Chondrocyte (in vitro differentiated cells): ENCODE measurements around the gene ATP6AP1. TPM values are rescaled to one million over a fixed set of nuclear protein-coding genes. Genes with fewer than 3 reads are reported as not detected.

Experiments used
- DNase-seq: peaks from one replicate; pipeline ENCODE4 v3.0.0; 2021; ENCODE audit warnings: mixed read lengths, low spot score
- H3K27ac Mint-ChIP-seq: one replicate; pipeline ENCODE4 v1.8.0; 2021; ENCODE audit warnings: mild to moderate bottlenecking, moderate library complexity, mixed read lengths; ENCODE audit not compliant: unreplicated experiment
- H3K27me3 Mint-ChIP-seq: 2 replicates; pipeline ENCODE4 v1.8.0; 2021; ENCODE audit warnings: low read depth, mixed read lengths
- H3K36me3 Mint-ChIP-seq: 2 replicates; pipeline ENCODE4 v1.8.0; 2021; ENCODE audit warnings: low read depth, mixed read lengths
- H3K4me1 Mint-ChIP-seq: 2 replicates; pipeline ENCODE4 v1.8.0; 2021; ENCODE audit warnings: low read depth, mild to moderate bottlenecking, mixed read lengths
- H3K4me3 Mint-ChIP-seq: one replicate; pipeline ENCODE4 v1.8.0; 2021; ENCODE audit warnings: mild to moderate bottlenecking, moderate library complexity, mixed read lengths; ENCODE audit not compliant: unreplicated experiment
- H3K9me3 Mint-ChIP-seq: 2 replicates; pipeline ENCODE4 v1.8.0; 2021; ENCODE audit warnings: low read depth, mixed read lengths
- long read RNA-seq: library from polyadenylated mRNA; stranded (forward); transcript quantifications from one replicate; pipeline ENCODE4 v2.0.0, GENCODE V29; 2021
- total RNA-seq: library from RNA; stranded (reverse); gene quantifications from 3 replicates; pipeline ENCODE4 v1.2.1, GENCODE V29; 2021
- TF ChIP-seq, protein P1 (sequence below): fragments of 200-600 bp; sonication (generic); IDR thresholded peaks from 2 replicates; pipeline ENCODE4 v1.5.0; 2021; ENCODE audit warnings: antibody characterized with exemption, mild to moderate bottlenecking, moderate library complexity

ATP6AP1 gene, protein sequence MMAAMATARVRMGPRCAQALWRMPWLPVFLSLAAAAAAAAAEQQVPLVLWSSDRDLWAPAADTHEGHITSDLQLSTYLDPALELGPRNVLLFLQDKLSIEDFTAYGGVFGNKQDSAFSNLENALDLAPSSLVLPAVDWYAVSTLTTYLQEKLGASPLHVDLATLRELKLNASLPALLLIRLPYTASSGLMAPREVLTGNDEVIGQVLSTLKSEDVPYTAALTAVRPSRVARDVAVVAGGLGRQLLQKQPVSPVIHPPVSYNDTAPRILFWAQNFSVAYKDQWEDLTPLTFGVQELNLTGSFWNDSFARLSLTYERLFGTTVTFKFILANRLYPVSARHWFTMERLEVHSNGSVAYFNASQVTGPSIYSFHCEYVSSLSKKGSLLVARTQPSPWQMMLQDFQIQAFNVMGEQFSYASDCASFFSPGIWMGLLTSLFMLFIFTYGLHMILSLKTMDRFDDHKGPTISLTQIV
- 132 to 139 TPM (median 136 TPM) in 3 replicates for total RNA-seq
- long read RNA-seq, transcript ATP6AP1-201 (10 exons, 2,099 nt), result major isoform, 106 of 113 reads
- long read RNA-seq, partial matches to known transcripts, result 2 of 113 reads
- long read RNA-seq, other reads (novel, unspliced or antisense), result 4 of 113 reads

- TF ChIP-seq, protein P1, sequence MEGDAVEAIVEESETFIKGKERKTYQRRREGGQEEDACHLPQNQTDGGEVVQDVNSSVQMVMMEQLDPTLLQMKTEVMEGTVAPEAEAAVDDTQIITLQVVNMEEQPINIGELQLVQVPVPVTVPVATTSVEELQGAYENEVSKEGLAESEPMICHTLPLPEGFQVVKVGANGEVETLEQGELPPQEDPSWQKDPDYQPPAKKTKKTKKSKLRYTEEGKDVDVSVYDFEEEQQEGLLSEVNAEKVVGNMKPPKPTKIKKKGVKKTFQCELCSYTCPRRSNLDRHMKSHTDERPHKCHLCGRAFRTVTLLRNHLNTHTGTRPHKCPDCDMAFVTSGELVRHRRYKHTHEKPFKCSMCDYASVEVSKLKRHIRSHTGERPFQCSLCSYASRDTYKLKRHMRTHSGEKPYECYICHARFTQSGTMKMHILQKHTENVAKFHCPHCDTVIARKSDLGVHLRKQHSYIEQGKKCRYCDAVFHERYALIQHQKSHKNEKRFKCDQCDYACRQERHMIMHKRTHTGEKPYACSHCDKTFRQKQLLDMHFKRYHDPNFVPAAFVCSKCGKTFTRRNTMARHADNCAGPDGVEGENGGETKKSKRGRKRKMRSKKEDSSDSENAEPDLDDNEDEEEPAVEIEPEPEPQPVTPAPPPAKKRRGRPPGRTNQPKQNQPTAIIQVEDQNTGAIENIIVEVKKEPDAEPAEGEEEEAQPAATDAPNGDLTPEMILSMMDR, result peak; percentile 30
- no peaks in the 10 kb centered on the region for H3K9me3 Mint-ChIP-seq
- no peak for DNase-seq
- H3K4me1 Mint-ChIP-seq, result peaks cover 30% of the 10 kb centered on the region
- peak within 1 kb of the TSS; percentile 65 for H3K27ac Mint-ChIP-seq
- H3K27me3 Mint-ChIP-seq, result no peaks in the 10 kb centered on the region
- H3K36me3 Mint-ChIP-seq, result peaks cover 2% of the 10 kb centered on the region
- peak within 1 kb of the TSS; percentile 75 for H3K4me3 Mint-ChIP-seq
Measured at GRCh38 chrX:154428176-154429171, at the start of gene ATP6AP1. Gene ATP6AP1, plus strand, starts transcription at chrX:154428677. Its CDS starts 16 bp downstream, at chrX:154428693.

DNA sequence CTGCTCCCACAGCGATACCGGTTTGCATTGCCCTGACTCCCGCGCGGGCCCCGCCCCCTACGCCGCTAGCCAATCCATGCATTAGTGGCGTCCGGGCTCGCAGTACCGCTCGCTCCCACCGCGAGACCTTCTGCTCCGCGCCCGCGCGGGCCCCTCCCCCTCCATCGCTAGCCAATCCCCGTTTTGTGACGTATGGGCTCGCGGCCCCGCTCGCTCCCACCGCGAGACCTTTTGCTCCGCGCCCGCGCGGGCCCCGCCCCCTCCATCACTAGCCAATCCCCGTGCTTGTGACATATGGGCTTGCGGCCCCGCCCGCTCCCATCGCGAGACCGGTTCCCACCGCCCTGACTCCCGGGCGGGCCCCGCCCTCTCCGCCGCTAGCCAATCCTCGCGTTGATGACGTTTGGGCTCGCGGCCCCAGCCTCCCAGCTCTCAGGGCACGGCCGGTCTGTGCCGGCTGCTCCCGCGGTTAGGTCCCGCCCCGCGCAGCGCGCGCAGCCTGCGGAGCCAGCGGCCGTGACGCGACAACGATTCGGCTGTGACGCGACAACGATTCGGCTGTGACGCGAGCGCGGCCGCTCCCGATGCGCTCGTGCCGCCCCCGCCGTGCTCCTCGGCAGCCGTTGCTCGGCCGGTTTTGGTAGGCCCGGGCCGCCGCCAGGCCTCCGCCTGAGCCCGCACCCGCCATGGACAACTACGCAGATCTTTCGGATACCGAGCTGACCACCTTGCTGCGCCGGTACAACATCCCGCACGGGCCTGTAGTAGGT lies 49.5 kb upstream of the ATP6AP1 start, which contains the start of gene EMD:
EMD (plus strand) TSS at position 497 of the 770 bp plus-strand sequence; CDS start at position 687, 190 bp downstream.
- H3K36me3 Mint-ChIP-seq, result peaks cover 2% of the 10 kb centered on the region
- H3K4me3 Mint-ChIP-seq, result peak within 1 kb of the TSS; percentile 81
- peak within 1 kb of the TSS; percentile 92 for H3K27ac Mint-ChIP-seq
- peaks cover 44% of the 10 kb centered on the region for H3K4me1 Mint-ChIP-seq
- no peaks in the 10 kb centered on the region for H3K9me3 Mint-ChIP-seq
- peak; percentile 99 for DNase-seq
- TF ChIP-seq, protein P1, result no peak
- H3K27me3 Mint-ChIP-seq, result no peaks in the 10 kb centered on the region

DNA sequence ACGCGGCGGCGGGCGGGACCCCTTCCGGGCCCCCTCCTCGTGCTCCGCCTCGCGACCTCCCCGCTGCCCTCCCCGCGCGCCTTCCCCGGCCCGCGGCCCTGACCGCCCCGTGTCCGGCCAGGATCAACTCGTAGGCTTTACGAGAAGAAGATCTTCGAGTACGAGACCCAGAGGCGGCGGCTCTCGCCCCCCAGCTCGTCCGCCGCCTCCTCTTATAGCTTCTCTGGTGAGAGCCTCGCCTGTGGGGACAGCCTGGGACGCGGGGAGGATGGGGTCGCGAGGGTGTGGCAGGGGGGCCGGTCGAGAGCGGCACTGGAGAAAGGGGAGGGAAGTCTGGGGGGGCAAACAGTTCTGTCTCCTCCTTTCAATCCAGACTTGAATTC lies 48.9 kb upstream of the ATP6AP1 start:
- Mint-ChIP-seq H3K36me3 (peaks cover 2% of the 10 kb centered on the region), H3K27me3 (no peaks in the 10 kb centered on the region), H3K9me3 (no peaks in the 10 kb centered on the region), H3K4me1 (peaks cover 50% of the 10 kb centered on the region), H3K4me3 (peak overlapping the region; percentile 81), H3K27ac (peak overlapping the region; percentile 90)
- TF ChIP-seq, protein P1, result no peak
- DNase-seq, result no peak

DNA sequence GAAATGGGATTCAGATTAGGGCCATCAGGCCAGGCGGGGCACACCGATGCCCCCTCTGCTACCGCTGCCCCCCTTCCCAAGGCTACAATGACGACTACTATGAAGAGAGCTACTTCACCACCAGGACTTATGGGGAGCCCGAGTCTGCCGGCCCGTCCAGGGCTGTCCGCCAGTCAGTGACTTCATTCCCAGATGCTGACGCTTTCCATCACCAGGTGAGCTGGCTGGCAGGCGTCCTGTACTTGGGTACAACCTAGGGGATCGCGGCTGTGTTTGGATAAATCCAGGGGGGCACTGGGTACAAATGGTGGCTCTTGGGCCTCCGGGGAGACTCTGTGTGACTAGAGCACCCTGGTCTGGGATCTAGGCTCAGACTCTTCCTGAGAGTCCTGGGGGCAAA lies 48.3 kb upstream of the ATP6AP1 start:
- H3K4me1 Mint-ChIP-seq, result peaks cover 48% of the 10 kb centered on the region
- TF ChIP-seq, protein P1, result no peak
- H3K9me3 Mint-ChIP-seq, result no peaks in the 10 kb centered on the region
- peaks cover 2% of the 10 kb centered on the region for H3K36me3 Mint-ChIP-seq
- H3K4me3 Mint-ChIP-seq, result peak overlapping the region; percentile 81
- no peak for DNase-seq
- no peaks in the 10 kb centered on the region for H3K27me3 Mint-ChIP-seq
- peak overlapping the region; percentile 90 for H3K27ac Mint-ChIP-seq
